HG02943 (cell line): ENCODE measurements around the gene GDF15.
"Not testable (repeated sequence)": the region's sequence is repeated elsewhere in the genome, so short reads cannot be mapped to it uniquely, and the experiment has no call there.

Source experiments
- ATAC-seq: cut with Tn5 transposase; IDR thresholded peaks from one replicate; pipeline ENCODE4 v1.9.1; 2021; ENCODE audit warnings: mild to moderate bottlenecking, low read depth, moderate library complexity; ENCODE audit not compliant: unreplicated experiment

The GDF15 gene

GRCh38 chr19:18390065-18390907, 4.3 kb downstream of the GDF15 start:
- no peak for ATAC-seq

- ATAC-seq = no peak
Measured at GRCh38 chr19:18391509-18392075, 5.6 kb downstream of the GDF15 start.

- ATAC-seq = no peak
Measured at GRCh38 chr19:18392417-18392816, 6.5 kb downstream of the GDF15 start.

GRCh38 chr19:18392926-18393325, 7.0 kb downstream of the GDF15 start:
- no peak for ATAC-seq

- no peak for ATAC-seq
Measured at GRCh38 chr19:18393836-18394235, 7.9 kb downstream of the GDF15 start.

GRCh38 chr19:18396471-18397241, 10.7 kb downstream of the GDF15 start:
- ATAC-seq = no peak

- no peak for ATAC-seq
Measured at GRCh38 chr19:18397242-18398202, 11.6 kb downstream of the GDF15 start, which contains the start of gene LRRC25. Gene LRRC25 (minus strand): TSS chr19:18397622. CDS start chr19:18396963, 659 bp downstream.

GRCh38 chr19:18399008-18399407, 13.1 kb downstream of the GDF15 start:
- no peak for ATAC-seq

- no peak for ATAC-seq
Measured at GRCh38 chr19:18401580-18402112, 15.7 kb downstream of the GDF15 start.

GRCh38 chr19:18402455-18403248, 16.7 kb downstream of the GDF15 start:
- ATAC-seq = not testable (repeated sequence)

GRCh38 chr19:18405754-18406153, 19.8 kb downstream of the GDF15 start:
- not testable (repeated sequence) for ATAC-seq

GRCh38 chr19:18406749-18407148, 20.8 kb downstream of the GDF15 start:
- ATAC-seq = no peak

- no peak for ATAC-seq
Measured at GRCh38 chr19:18408053-18408476, 22.1 kb downstream of the GDF15 start.

- ATAC-seq = no peak
Measured at GRCh38 chr19:18412610-18413239, 26.8 kb downstream of the GDF15 start.

GRCh38 chr19:18414504-18415177, 28.7 kb downstream of the GDF15 start:
- no peak for ATAC-seq

GRCh38 chr19:18415178-18415867, 29.4 kb downstream of the GDF15 start:
- no peak for ATAC-seq

GRCh38 chr19:18416778-18417249, 30.9 kb downstream of the GDF15 start:
- ATAC-seq = no peak
